GM19351 (cell line): Measurements from ENCODE around the gene KNG1.
"Not testable (repeated sequence)": the region's sequence is repeated elsewhere in the genome, so short reads cannot be mapped to it uniquely, and the experiment has no call there.

Source experiments
- ATAC-seq: cut with Tn5 transposase; IDR thresholded peaks from one replicate; pipeline ENCODE4 v1.9.1; 2021; ENCODE audit warnings: mild to moderate bottlenecking, moderate library complexity; ENCODE audit not compliant: unreplicated experiment

Gene KNG1

GRCh38 chr3:186708983-186709679, 8.0 kb upstream of the KNG1 start:
- ATAC-seq = no peak

DNA sequence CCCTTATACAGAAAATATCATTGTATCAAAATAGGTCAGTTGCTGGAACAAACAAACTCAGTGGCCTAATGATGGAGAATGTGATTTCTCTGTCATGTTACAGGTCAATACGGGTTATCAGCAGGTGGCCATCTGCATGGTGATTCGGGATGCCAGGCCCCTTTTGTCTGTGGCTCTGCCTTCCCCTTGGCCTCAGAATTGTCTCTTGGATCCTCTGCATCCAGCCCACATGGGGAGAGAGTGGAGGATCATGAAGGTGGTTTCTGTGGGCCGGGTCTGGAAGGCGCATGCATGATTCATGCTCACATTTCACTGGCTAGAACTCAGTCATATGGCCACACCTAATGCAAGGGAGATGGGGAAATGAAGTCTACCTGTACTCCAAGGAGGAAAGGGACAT, 6.5 kb upstream of the KNG1 start:
- ATAC-seq = not testable (repeated sequence)

DNA sequence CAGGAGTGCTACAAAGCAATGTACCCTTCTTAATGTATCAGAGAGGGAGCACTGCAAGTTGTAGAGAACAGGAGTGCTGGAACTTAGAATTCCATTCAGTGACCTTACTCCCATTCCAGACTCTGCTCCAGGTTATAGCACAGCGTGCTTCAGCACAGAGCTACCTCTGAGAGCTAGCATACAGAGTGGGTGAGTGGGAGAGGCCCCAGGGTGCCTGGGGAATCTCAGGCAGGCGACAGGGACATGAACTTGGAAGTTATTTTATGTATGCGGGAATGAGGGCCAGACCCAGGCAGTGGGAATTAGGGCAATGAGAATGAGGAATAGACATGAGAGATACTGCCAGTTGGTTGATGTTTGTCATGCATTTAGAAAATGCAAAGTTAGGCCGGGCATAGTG, 3.7 kb upstream of the KNG1 start:
- no peak for ATAC-seq

- no peak for ATAC-seq
Measured at GRCh38 chr3:186719945-186720739, 3.0 kb downstream of the KNG1 start.

DNA sequence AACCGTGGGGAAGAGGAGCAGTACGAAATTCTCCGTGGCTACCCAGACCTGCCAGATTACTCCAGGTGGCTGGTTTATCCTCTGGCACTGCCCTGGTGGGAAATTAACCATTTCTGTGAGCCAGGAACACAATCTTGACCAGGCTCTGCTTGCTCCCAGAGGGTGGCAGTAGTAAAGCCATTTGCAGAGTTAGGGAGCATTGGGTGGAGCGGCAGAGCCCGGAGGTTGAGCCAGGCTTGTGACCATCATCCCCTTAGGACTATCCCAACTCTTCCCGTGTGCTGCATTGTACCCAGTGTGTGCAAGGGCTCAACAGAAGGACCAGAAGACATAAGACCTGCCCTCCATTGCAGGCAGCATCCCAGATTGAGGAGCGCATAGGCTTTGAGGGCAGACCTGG, 5.3 kb downstream of the KNG1 start:
- ATAC-seq = no peak

GRCh38 chr3:186724911-186725310, 7.8 kb downstream of the KNG1 start:
- ATAC-seq = no peak

DNA sequence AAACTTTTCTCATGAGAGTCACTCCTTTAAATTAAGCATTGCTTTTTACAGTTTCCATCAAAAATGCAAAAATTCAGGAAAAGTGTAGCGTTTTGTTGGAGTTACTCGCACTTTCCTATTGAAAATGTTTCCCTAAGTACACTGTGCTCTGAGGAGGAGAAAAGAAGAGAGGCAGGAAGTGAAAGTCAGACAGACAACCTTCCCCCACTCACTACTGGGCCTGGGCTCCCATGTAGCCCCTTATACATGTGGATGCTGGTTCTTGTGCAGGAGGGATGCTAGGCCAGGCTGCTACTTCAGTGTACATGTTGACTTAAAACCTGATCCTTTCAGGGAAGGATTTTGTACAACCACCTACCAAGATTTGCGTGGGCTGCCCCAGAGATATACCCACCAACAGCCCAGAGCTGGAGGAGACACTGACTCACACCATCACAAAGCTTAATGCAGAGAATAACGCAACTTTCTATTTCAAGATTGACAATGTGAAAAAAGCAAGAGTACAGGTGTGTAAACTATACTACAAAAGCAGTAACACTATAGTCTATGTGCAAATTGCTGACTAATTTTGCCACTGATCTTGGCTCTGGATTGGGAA, 15.1 kb downstream of the KNG1 start:
- ATAC-seq = no peak

GRCh38 chr3:186742618-186743380, 25.6 kb downstream of the KNG1 start:
- ATAC-seq = no peak

GRCh38 chr3:186743666-186744065, 26.5 kb downstream of the KNG1 start:
- ATAC-seq = no peak

DNA sequence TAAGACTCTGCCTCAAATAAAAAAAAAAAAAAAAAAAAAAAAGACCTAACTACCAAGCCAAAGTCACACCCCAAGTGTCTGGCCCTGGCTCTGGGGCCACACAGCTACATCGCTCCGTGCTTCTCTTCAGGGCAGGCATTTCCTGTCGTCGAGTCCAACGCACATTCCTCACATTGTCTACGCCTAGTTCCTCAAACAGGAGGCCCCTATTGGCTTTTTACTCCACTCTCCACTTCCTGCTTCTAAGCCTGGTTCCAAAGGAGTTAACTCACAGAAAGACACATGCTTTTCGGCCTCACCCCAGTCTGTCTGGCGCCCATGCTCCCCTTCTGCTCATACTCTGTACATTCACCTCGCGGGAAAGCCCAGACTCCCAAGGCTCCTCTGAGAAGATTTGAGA, 28.8 kb downstream of the KNG1 start:
- ATAC-seq = no peak

- ATAC-seq = no peak
Measured at GRCh38 chr3:186750316-186750715, 33.2 kb downstream of the KNG1 start.

- ATAC-seq = no peak
Measured at GRCh38 chr3:186751480-186751879, 34.3 kb downstream of the KNG1 start.

GRCh38 chr3:186754006-186754405, 36.8 kb downstream of the KNG1 start:
- no peak for ATAC-seq

- ATAC-seq = no peak
Measured at GRCh38 chr3:186754871-186755270, 37.7 kb downstream of the KNG1 start.

GRCh38 chr3:186757214-186757613, 40.1 kb downstream of the KNG1 start:
- no peak for ATAC-seq

- no peak for ATAC-seq
Measured at GRCh38 chr3:186757686-186758220, 40.6 kb downstream of the KNG1 start.

- ATAC-seq = no peak
Measured at GRCh38 chr3:186759231-186759930, 42.2 kb downstream of the KNG1 start.

- no peak for ATAC-seq
Measured at GRCh38 chr3:186760141-186760833, 43.1 kb downstream of the KNG1 start.

- ATAC-seq = no peak
Measured at GRCh38 chr3:186760897-186761447, 43.8 kb downstream of the KNG1 start.
